ENCODE measurements around the gene HOXA2.

HOXA2 gene

GRCh38 chr7:27145165-27145913 is 42.9 kb upstream of the HOXA2 start:
- no peaks in the 10 kb centered on the region for H3K9me3 ChIP-seq (ENCODE audit: insufficient read depth, low read length)
- no peak for TF ChIP-seq CTCF (IDR thresholded peaks at IDR 0.05; ENCODE audit: low read depth, low read length)
- TF ChIP-seq EZH2phosphoT487 (IDR thresholded peaks at IDR 0.05; ENCODE audit: low read depth), result no peak
- no peak overlapping the region for H3K9ac ChIP-seq (ENCODE audit: low read length)
- no peak overlapping the region for H3K27ac ChIP-seq (ENCODE audit: low read length)
- H4K20me1 ChIP-seq (ENCODE audit: insufficient read depth, low read length), result no peaks in the 10 kb centered on the region
- peaks cover 12% of the 10 kb centered on the region for H3K79me2 ChIP-seq (ENCODE audit: low read length)
- no peak overlapping the region for H3K4me3 ChIP-seq (ENCODE audit: low read length)
- no peaks in the 10 kb centered on the region; the same call in 1 of the 2 replicates for H3K27me3 ChIP-seq (ENCODE audit: low read depth, low read length)
- no peaks in the 10 kb centered on the region for H3K36me3 ChIP-seq (replicated peaks; ENCODE audit: low read depth, low read length)
- H2AFZ ChIP-seq (ENCODE audit: low read depth, low read length), result no peak overlapping the region
- peaks cover 9% of the 10 kb centered on the region; the same call in 1 of the 2 replicates for H3K4me1 ChIP-seq (ENCODE audit: low read length)
- no peak overlapping the region for H3K4me2 ChIP-seq (ENCODE audit: low read length)

DNA sequence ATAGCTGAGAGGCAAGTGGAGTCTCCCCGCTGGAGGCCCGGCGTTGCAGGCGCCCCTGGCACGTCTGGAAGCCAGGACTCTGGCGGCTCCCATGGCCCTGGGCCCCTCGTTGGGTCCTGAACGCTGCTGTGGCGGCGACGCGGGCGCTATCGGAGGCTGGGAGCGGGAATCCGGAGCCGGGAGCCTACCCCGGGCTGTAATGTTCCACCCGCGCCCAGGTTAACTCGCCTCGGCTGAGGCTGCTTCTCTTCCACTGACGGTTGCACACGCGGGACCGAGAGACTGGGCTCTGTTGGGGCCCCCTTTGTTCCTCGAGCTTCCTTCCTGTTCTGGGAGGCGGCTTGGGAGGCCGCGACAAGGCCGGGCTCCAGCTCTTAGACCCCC is 42.3 kb upstream of the HOXA2 start:
- Histone ChIP-seq H3K4me2 (ENCODE audit: low read length) (no peak overlapping the region), H3K4me3 (ENCODE audit: low read length) (no peak overlapping the region), H2AFZ (ENCODE audit: low read depth, low read length) (no peak overlapping the region), H3K9ac (ENCODE audit: low read length) (no peak overlapping the region), H3K36me3 (replicated peaks; ENCODE audit: low read depth, low read length) (no peaks in the 10 kb centered on the region), H3K27me3 (ENCODE audit: low read depth, low read length) (no peaks in the 10 kb centered on the region; the same call in 1 of the 2 replicates), H4K20me1 (ENCODE audit: insufficient read depth, low read length) (no peaks in the 10 kb centered on the region), H3K27ac (ENCODE audit: low read length) (no peak overlapping the region), H3K79me2 (ENCODE audit: low read length) (peaks cover 7% of the 10 kb centered on the region), H3K9me3 (ENCODE audit: insufficient read depth, low read length) (no peaks in the 10 kb centered on the region), H3K4me1 (ENCODE audit: low read length) (peaks cover 9% of the 10 kb centered on the region; the same call in 1 of the 2 replicates)
- TF ChIP-seq CTCF (IDR thresholded peaks at IDR 0.05; ENCODE audit: low read depth, low read length), result no peak
- TF ChIP-seq EZH2phosphoT487 (IDR thresholded peaks at IDR 0.05; ENCODE audit: low read depth), result no peak

DNA sequence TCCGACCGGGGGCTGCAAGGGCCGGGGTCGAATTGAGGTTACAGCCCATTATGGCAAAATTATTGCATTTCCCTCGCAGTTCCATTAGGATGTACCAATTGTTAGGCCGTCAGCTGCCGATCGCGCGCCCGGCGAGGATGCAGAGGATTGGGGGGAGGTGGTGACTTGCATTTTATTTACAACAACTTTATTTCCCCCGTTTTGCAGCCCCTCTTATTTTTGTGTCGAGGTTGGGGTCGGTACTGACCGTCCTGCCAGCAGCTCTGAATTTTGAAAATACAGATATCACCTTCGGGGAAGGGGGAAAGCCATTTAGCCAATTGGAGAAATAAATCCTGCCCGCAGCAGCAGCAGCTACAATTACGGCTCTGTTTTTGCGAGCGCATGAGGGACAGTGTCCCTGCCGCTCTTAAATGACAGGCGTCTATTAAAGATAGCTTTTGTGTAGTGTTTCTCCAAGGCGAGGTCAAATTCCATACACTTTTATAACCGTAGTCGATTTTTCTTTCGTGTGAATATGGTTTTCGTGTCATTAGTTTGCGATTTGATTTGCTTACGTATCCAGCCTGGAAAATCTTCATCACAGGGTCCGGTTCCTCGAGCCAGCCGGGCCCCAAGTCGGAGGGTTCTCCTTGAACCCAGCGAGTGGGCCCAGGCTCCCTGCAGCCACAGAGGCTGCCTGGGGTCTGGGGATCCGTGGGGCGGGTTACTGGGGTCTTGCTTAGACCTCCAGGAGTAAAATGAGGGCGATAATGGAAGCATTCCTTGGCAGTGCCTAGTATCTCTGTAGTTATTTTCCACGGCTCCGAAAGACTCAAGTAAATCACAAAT is 41.7 kb upstream of the HOXA2 start:
- H3K4me2 ChIP-seq (ENCODE audit: low read length), result peak overlapping the region; percentile 31; the same call in 1 of the 2 replicates
- H3K9me3 ChIP-seq (ENCODE audit: insufficient read depth, low read length), result no peaks in the 10 kb centered on the region

More for the DNA sequence above, 41.7 kb upstream of the HOXA2 start:
- TF ChIP-seq CTCF (IDR thresholded peaks at IDR 0.05; ENCODE audit: low read depth, low read length) (no peak), EZH2phosphoT487 (IDR thresholded peaks at IDR 0.05; ENCODE audit: low read depth) (no peak)
- no peaks in the 10 kb centered on the region for H4K20me1 ChIP-seq (ENCODE audit: insufficient read depth, low read length)
- no peak overlapping the region for H3K9ac ChIP-seq (ENCODE audit: low read length)
- no peak overlapping the region for H3K4me3 ChIP-seq (ENCODE audit: low read length)
- H3K27ac ChIP-seq (ENCODE audit: low read length), result no peak overlapping the region
- peaks cover 1% of the 10 kb centered on the region for H3K79me2 ChIP-seq (ENCODE audit: low read length)
- peaks cover 5% of the 10 kb centered on the region; the same call in 1 of the 2 replicates for H3K4me1 ChIP-seq (ENCODE audit: low read length)
- no peaks in the 10 kb centered on the region; the same call in 1 of the 2 replicates for H3K27me3 ChIP-seq (ENCODE audit: low read depth, low read length)
- H3K36me3 ChIP-seq (replicated peaks; ENCODE audit: low read depth, low read length), result no peaks in the 10 kb centered on the region
- no peak overlapping the region for H2AFZ ChIP-seq (ENCODE audit: low read depth, low read length)

Data from OCI-LY3 (cell line).